Fibroblast of lung (primary cell): ENCODE data around the gene MKI67.
"Not testable (repeated sequence)": the region's sequence is repeated elsewhere in the genome, so short reads cannot be mapped to it uniquely, and the experiment has no call there.

Experiments used
- EZH2 ChIP-seq: IDR thresholded peaks from 2 replicates; pipeline ENCODE4 v1.5.1; 2012; ENCODE audit warnings: low read length, control low read depth, mild to moderate bottlenecking; ENCODE audit errors: missing control alignments
- TF ChIP-seq, protein P1 (sequence below), 2 donors: IDR thresholded peaks in 1 of 2; conservative IDR thresholded peaks in 1 of 2; 1 replicate in 1 of 2; 2 replicates in 1 of 2; pipeline ENCODE4 v1.5.1; 2011 to 2012; ENCODE audit warnings: low read length in 2 of 2, control low read depth in 1 of 2, inconsistent platforms in 1 of 2, low read depth in 1 of 2, mild to moderate bottlenecking in 1 of 2

DNA sequence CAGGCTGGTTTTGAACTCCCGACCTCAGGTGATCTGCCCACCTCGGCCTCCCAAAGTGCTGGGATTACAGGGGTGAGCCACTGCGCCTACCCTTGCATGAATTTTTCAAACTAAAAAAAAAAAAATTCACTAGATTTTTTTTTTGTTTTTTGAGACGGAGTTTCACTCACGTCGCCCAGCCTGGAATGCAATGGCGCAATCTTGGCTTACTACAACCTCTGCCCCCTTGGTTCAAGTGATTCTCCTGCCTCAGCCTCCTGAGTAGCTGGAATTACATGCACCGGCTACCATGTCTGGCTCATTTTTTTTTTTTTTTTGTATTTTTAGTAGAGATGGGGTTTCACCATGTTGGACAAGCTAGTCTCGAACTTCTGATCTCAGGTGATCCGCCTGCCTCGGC, 12.2 kb upstream of the MKI67 start:
- TF ChIP-seq EZH2: not testable (repeated sequence)
- TF ChIP-seq, protein P1, sequence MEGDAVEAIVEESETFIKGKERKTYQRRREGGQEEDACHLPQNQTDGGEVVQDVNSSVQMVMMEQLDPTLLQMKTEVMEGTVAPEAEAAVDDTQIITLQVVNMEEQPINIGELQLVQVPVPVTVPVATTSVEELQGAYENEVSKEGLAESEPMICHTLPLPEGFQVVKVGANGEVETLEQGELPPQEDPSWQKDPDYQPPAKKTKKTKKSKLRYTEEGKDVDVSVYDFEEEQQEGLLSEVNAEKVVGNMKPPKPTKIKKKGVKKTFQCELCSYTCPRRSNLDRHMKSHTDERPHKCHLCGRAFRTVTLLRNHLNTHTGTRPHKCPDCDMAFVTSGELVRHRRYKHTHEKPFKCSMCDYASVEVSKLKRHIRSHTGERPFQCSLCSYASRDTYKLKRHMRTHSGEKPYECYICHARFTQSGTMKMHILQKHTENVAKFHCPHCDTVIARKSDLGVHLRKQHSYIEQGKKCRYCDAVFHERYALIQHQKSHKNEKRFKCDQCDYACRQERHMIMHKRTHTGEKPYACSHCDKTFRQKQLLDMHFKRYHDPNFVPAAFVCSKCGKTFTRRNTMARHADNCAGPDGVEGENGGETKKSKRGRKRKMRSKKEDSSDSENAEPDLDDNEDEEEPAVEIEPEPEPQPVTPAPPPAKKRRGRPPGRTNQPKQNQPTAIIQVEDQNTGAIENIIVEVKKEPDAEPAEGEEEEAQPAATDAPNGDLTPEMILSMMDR (conservative IDR thresholded peaks at IDR 0.05 in 1 of 2, IDR thresholded peaks at IDR 0.05 in 1 of 2; ENCODE audit: low read depth in 1 of 2, low read length in 2 of 2): not testable (repeated sequence)
